ENCODE data around the gene ASTN2.
"Not testable (repeated sequence)": the region's sequence is repeated elsewhere in the genome, so short reads cannot be mapped to it uniquely, and the experiment has no call there.

ASTN2 gene

DNA sequence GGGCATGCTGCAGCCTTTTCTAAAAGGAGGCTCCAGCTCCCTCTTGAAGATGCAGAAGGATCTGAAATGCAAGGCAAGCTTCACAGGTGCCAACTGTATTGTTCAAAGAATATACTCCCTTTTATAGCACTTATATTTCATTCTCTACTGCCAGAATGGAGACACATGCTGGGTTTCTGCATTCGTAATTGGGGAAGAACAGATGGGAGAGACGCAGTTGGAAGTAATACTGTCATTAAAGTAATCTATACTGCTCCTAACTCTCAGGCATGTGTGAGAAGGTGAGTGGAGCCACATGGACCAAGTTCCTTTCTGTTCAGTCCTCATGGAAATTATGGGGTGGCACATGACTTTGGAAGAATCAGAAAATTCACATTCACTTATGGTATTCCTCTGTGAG, 501.3 kb downstream of the ASTN2 start:
- DNase-seq (ENCODE audit: low spot score) = no peak

DNA sequence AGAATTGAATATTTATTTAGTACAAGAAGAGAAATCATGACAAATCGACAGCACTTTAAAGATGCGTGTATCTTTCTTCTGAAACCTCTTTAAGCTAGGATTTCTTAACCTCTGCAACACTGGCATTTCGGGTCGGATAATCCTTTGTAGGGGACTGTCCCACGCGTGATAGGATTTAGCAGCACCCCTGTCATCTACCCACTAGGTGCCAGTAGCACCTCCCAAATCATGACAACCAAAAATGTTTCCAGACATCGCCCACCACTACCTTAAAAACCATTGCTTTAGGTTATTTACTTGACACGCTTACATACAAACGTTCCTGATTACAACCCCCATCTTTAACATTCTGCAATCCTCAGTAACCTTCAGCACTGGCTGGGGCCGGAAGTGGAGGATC, 504.7 kb downstream of the ASTN2 start:
- no peak for DNase-seq (ENCODE audit: low spot score)

DNA sequence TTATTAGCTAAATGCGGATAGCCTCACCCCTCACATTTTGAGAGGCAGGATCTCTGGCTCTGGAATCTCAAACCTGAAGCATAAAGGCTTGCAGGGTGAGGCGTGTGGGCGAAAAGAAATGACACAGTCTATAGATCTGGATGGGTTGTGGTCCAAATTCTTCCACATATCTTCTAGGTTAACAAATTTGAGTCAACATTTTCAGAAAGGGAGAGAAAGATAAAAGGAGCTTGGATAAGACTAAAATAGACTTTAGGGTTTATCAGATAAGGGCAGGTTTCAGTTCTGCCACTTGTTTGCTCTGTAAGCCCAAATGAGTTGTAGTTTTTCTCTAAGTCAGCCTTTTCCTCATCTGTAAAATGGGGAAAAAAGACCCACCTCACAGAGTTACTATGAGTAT, 506.9 kb downstream of the ASTN2 start:
- no peak for DNase-seq (ENCODE audit: low spot score)

DNA sequence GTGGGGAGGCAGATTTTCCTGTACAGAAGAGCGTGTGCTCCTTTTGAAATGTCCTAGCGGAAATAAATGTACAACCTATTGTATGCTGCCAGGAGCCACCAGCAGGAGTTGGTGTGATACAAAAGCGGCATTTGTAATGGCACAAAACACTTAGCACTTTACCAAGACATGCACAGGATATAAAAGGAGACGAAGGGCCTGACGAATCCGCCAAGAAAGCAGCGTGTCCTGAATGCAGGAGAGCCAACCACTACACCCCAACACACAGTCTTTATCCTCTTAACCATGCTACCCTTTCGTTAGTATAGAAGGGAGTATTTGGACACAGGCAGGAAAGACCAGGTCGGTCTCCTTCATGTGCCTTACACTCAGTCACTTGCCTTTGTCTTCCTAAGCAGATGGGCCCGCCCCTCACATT, 509.7 kb downstream of the ASTN2 start:
- no peak for DNase-seq (ENCODE audit: low spot score)

DNA sequence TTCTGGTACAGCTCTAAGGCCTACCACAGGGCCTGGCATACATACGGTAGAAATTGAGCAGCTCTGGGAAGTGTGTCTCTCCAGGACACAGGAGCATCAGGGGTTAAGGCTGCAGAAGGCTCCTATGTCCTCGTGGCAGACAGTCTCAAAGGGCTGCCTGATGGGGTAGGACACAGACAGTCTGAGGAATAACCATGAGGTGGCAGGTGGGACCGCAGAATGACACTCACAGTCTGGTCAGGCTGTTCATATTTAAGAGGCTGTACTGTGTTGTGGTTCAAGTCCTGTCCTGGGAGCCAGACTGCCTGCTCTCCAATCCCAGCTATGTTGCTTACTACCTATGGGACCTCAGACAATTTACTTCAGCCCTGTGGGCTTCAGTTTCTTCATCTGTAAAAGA, 510.7 kb downstream of the ASTN2 start:
- no peak for DNase-seq (ENCODE audit: low spot score)

DNA sequence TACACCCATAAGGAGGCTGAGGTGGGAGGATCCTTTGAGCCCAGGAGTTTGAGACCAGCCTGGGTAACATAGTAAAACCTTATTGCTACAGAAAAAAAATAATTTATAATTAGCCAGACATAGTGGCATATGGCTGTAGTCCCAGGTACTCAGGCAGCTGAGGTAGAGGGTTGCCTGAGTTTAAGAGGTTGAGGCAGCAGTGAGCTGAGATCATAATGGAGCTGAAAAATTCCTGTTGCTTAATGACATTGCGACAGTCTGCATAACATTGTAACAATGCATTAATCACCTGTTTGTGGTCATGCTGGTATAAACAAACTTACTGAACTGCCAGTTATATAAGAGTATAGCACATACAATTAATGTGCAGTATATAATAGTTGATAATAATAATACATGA, 513.6 kb downstream of the ASTN2 start:
- DNase-seq (ENCODE audit: low spot score) = no peak

DNA sequence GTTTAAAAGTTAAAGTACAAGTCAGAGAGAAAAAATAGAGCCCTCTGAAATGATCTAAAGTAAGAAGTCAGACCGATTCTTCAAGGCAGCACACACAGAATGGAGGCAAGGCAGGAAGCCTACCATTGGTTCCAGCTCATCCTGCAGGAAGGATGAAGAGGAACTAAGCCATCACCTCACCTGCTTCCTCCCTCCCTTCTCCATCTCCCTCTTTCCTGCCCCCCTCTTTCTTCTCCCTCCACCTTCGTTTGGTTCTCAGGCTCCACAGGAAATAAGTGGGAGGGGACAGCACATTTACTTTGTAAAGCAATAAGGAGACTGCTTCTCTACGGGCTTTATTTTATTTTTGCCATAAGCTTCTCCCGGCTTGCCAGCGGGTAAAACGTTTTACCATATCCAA, 514.3 kb downstream of the ASTN2 start:
- DNase-seq (ENCODE audit: low spot score) = no peak

DNA sequence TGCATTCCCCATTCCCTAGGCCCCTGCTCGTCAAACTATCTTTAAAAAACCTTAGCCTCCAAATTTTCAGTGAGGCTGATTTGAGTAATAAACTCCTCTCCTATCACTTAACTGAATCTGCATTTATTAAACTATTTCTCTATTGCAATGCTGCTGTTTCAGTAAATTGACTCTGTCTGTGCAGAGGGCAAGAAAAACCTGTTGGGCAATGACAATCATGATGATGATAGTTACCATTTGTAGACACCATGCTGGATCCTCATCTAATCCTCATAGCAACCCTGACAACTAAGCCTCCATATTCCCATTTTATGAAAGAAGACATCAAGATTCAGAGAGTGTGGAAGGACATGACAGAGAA, 514.9 kb downstream of the ASTN2 start:
- DNase-seq (ENCODE audit: low spot score) = no peak

DNA sequence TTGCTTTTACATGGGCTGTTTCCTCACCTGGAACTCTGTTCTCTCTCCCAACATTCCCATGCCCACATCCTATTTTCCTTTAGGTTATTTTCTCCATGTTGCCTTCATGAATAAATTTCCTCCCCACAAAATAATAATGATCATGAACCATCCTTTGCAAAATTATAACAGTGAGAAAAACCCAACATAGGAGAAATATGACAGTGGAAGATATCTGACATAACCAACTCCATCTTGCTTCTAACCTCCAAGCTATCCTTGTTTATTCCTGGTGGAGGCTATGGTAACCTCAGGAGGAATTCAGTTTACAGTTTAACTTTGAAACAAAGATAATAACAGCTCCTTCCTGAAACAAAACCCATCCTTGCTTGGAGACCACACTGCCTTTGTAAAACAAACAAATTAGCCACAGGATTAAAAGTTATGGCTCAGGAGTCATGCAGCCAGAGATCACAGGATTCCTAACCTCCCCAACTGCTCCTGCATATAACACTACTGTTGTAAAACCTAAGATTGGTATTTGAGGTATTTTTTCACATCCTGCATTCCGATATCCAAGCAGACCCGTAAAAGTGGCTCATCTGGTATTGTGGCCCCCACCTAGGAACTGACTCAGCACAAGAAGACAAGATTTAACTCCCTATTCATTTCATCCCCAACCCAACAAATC, 515.4 kb downstream of the ASTN2 start:
- DNase-seq (ENCODE audit: low spot score) = no peak

DNA sequence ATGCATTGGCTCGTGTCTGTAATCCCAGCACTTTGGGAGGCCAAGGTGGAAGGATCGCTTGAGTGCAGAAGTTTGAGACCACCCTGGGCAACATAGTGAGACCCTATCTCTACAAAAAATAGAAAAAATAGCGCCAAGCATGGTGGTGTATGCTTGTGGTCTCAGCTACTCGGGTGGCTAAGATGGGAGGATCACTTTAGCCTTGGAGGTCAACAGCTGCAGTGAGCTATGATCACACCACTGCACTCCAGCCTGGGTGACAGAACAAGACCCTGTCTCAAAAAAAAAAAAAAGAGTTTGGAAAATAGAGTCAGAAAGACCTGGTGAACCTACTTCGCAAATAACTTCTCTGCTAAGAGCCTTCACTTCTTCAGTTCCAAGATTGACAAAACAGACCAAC, 516.7 kb downstream of the ASTN2 start:
- DNase-seq (ENCODE audit: low spot score) = not testable (repeated sequence)

DNA sequence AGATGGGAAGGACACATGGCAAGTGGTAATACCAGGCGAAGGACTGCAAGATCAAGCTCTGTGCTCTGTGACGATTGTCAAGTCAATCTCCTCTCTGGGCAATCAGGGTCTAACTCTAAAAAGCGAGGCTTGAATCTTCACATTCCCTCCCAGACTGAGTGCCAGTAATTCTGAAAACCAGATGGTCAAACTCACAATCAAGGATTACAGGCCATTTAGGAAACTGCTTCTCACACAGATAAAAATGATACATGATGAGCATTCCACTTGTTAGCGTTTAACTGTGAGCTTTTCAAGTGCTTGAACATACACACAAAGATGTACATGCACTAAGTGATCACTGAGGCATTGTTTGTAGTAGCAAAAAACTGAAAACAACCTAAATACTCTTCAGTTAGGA, 517.7 kb downstream of the ASTN2 start:
- DNase-seq (ENCODE audit: low spot score) = no peak

DNA sequence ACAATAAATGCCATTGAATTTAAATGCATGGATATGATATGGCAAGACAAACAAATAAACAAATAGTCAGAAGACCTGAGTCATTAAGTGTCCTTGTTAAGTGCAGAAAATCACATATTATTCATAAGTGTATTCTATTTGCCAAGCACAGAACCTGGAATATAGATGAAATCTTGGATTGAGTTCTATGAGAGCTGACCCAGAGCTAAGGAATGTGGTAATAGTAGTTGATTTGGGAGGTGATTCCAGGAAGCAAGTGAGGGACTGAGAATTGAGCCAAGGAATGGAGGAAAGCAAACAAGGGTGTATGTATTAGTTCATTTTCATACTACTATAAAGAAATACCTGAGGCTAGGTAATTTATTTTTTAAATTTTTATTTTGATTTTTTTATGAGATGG, 518.9 kb downstream of the ASTN2 start:
- DNase-seq (ENCODE audit: low spot score) = no peak

DNA sequence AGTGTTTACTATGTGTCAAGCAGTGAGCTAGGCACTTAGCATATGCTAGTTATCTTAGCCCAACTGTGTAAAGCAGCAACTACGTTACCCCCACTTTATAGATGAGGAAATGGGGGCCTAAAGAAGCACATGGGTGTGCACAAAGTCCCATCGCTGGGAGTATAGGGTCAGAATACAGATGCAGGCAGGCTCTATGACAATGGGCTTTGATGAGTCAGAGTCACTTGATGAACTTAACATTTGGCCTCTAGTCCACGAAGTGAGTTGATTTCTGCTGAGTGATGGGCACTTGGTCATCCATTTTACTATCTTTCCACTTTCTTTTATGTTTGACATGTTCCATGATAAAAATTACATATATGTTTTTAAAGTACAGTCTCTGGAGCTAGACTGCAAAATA, 523.4 kb downstream of the ASTN2 start:
- no peak for DNase-seq (ENCODE audit: low spot score)

DNA sequence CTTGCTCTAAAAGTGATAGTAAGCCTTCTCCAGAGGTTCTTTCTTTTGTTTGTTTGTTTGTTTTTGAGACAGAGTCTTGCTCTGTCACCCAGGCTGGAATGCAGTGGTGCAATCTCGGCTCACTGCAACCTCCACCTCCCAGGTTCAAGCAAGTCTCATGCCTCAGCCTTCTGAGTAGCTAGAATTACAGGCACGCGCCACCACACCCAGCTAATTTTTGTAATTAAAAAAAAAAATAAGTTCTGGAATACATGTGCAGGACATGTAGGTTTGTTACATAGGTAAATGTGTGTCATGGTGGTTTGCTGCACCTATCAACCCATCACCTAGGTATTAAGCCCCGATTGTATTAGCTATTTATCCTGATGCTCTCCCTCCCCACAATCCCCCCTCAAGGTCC, 526.4 kb downstream of the ASTN2 start:
- DNase-seq (ENCODE audit: low spot score) = not testable (repeated sequence)

DNA sequence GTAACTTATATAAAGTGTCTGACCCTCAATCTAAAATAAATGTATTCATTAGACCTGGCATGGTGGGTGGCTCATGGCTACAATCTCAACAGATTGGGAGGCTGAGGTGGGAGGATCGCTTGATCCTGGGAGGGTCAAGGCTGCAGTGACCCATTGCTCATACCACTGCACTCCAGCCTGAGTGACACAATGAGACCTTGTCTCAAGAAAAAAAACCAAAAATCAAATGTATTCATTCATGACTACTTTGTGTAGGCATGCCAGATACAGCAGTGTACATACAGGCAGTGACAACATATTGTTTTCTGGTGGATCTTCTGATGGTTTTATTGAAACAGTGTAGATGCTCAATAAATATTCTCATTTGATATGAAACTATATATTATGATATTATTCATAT, 526.8 kb downstream of the ASTN2 start:
- no peak for DNase-seq (ENCODE audit: low spot score)

DNA sequence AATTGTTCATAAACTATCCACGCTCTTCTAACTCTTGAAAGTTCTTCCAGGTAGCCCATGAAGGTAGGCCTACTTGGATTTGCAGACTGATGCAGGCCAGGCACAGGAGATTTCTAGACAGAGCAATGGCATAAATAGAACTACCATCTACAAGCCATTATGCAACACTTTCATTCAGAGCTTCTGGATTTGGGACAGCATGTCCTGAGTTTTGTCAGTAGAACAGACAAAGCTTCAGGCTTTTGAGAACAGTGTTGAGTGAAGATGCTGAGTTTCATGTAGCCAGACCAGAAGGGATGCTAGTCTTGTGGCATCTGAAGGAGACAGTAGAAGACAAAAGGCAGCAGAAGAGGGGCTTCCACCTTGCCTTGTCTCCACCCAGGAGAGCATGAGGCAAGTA, 531.2 kb downstream of the ASTN2 start:
- DNase-seq (ENCODE audit: low spot score) = no peak

DNA sequence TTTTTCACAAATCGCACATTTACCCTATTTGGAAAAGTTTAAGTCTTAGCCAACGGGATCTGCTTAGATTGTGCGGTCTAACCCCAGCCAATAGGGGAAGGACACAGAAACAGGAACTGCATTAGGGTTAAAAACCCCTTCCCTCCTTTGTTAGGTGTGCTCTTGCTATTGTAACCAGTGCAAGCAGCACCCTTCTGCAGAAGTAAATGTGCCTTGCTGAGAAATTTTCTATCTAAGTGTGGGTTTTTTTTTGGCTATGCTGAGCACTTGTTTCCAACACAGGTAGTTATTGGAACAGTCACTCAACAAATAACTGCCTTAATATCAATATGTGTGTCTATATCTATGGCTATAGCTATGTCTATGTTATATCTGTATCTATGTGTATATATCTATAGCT, 537.8 kb downstream of the ASTN2 start:
- DNase-seq (ENCODE audit: low spot score) = no peak

DNA sequence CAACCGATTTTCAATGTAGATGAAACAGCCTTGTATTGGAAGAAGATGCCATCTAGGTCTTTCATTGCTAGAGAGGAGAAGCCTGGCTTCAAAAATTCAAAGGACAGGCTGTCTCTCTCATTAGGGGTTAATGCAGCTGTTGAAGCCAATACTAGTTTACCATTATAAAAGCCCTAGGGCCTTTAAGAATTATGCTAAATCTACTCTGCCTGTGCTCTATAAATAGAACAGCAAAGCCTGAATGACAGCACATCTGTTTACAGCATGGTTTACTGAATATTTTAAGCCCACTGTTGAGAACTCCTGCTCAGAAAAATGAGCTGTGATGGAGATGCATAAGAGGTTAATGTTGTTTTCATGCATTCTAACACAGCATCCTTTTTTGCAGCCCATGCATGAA, 539.3 kb downstream of the ASTN2 start:
- no peak for DNase-seq (ENCODE audit: low spot score)

DNA sequence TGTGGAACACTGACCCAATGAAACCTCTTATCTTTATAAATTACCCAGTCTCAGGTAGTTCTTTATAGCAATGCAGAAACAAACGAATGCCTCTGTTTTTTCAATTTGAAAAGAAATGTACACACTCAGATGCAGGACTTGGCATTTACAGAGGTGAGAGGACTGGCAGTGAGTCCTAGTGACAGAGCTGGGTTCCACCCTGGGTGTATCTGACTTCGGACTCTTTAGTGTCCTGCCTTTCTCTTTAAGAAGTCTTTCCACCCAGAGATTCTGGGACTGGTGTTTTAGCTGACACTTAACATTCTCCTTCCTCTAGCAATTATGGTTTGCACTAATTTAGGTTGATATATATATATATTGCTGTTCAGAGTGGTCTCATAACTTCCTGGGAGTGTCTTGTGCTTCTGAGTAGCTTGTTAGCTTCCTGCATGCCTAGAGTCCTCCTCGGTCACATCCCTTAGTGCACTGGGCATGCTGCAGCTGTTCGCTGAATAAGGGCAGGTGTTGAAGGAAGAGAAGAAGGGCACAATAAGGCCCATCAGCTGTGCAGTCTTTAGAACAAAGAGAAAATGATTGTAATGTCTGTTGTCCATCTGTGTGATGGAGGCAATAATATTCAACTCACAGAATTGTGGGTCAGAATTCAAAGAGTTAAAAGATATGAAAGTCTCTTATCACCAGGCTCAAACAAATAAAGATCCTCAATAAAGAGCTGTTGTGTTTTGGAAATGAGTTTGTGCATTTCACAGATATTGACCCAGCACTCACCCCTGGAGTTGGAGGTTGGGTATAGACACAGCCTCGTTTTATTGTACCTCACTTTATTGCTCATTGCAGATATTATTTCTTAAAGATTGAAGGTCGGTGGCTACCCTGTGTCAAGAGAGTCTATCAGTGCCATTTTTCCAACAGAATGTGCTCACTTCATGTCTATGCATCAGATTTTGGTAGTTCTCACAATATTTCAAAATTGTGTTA, 540.6 kb downstream of the ASTN2 start:
- DNase-seq (ENCODE audit: low spot score) = no peak

DNA sequence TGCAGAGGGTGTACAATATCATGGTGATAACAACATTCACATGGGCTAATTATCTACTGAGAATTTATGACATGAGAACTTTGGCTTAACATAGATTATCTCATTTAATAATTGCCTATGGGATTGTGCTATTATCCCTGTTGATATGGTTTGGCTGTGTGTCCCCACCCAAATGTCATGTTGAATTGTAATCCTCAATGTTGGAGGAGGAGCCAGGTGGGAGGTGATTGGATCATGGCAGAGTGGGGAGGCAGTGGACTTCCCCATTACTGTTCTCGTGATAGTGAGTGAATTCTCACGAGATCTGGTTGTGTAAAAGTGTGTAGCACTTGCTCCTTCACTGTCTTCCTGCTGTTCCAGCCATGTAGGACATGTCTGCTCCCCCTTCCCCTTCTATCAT, 541.4 kb downstream of the ASTN2 start:
- no peak for DNase-seq (ENCODE audit: low spot score)

DNA sequence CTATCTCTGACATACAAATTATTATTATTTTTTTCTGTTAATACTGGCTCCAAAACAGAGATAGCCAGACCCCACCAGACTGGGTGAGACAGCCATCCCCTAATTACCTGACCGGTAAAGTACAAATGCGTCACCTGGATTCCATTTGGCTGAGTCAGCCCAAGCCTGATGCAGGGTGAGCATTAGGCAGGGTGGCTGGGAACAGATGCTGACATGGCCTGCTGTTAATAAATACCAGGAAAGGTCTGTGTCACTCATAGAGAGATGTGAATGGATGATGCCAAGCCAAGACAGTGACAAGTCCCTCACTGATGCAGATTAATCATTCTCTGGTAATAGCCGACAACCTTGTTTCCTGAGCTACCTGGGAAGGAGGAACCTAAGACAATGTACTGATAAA, 544.3 kb downstream of the ASTN2 start:
- DNase-seq (ENCODE audit: low spot score) = no peak

DNA sequence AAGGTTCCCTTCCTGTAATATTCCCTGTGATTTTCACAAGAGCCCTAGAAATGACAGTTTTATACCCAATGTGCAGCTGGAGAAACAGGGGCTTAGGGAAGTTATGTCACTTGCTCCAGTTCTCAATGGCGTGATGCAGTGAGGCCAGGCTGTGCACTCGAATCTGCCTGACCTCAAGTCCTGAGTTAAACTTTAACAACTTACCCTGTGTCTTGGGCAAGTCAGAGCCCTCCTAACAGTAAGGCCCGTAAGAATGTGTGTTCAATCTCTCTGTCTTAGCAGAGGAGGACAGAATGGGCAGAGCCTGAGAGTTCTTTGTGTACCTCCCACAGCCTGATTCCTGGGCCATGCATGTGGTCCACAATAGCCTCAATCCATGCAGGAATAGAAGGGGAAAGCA, 546.7 kb downstream of the ASTN2 start:
- no peak for DNase-seq (ENCODE audit: low spot score)

DNA sequence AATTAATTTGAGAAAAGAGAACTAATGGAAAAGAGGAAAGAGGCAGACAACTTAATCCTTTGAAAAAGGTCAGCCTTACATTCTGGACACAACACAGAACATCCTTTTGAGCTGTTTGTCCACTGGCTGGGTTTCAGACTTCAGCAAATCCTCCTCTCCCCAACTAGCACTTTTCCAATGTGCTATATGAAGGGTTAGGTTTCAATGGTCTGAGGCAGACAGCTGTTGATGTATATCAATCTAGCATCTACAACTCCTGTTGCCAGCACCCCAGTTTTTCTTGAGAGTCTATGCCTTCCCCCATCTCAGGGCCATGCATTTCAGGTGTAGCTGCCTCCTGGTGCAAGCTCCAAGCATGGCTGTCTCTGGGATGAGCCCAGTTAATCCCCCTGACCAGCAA, 553.5 kb downstream of the ASTN2 start:
- DNase-seq (ENCODE audit: low spot score) = no peak
